CD4-positive, alpha-beta T cell treated with Interleukin-15 for 1 hour (primary cell): Measurements from ENCODE around the gene RAMACL.

Source experiments
- DNase-seq: peaks from one replicate; pipeline ENCODE4 v3.0.0-alpha.2; 2020

The RAMACL gene

GRCh38 chr6:166617359-166617758 is 30.9 kb upstream of the RAMACL start:
- no peak for DNase-seq

- no peak for DNase-seq
Measured at GRCh38 chr6:166616261-166617238, 30.1 kb upstream of the RAMACL start.

DNA sequence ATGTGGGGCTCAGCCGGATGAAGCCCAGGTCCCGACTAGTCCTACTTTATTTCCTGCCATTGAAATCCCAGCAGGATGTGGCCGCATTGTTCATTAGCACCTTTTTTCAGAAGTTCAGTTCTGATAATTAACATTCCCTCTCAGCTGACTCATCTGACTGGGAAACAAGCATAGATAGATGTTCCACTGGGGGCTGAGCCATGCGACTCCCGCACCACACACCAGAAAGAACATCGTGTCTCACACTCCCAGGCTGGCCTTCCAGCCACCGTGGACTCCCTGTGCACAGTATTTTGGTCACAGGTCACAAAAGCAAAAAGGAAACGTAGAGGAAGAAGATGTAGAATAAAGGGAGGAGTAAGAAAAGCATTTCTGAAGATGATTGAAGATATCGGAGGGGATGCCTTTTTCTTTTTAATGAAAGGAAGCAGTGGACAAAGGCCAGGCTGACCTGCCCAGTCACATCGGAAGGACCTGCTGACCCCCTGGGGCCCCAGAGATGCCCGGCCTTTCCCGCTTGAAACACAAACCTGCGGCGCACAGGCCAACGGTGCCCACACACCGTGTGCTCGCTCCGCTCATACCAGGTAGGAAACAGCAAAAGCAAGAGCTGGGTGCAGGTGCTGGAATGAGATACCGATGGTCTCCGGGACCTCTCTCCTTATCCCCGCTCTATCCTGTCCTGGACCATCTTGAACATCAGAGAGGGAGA is 28.7 kb upstream of the RAMACL start:
- no peak for DNase-seq

GRCh38 chr6:166614589-166614988 is 28.1 kb upstream of the RAMACL start:
- DNase-seq = no peak

- DNase-seq = no peak
Measured at GRCh38 chr6:166614171-166614583, 27.7 kb upstream of the RAMACL start.

DNA sequence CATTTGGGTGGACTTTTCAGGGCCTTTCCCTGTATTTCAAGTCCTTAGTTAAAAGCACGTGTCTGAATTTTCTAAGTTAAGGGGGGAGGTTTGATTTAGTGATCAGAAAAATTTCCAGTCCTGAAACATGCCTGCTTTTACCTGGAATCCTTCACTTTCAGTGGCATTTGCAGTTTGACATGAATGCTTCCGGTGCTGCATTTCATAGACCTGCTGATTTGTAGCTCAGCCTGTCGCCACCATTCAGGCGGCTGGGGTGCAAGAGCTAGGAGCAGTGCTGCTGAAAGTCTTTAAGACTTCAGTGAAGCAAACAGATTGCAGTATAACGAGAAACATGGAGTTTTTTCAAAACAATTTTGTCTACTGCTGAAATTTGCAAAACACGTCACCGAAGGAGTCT is 26.5 kb upstream of the RAMACL start:
- DNase-seq = no peak

DNA sequence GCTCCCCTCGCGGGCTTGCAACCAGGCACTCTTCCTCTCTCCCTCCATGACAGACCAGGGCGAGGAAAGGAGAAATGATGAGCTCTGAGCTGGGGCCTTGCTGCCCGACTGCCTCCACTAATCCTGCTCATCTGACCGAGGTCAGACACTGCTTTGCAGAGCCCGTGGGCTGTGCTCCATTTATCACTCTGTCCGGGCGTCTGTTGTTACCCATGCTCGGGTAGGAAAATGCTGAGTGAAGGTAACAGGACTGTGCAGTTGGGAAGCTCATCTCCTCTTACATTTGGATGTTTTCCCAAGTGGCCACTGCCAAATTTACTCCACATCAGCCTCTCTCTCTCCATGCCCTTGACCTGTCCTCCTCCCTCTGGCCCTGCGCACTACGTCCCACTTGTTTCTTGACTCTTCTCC is 26.0 kb upstream of the RAMACL start:
- no peak for DNase-seq

- DNase-seq = no peak
Measured at GRCh38 chr6:166611631-166612030, 25.2 kb upstream of the RAMACL start.

GRCh38 chr6:166610069-166610468 is 23.6 kb upstream of the RAMACL start:
- no peak for DNase-seq

GRCh38 chr6:166608774-166609173 is 22.3 kb upstream of the RAMACL start:
- no peak for DNase-seq

DNA sequence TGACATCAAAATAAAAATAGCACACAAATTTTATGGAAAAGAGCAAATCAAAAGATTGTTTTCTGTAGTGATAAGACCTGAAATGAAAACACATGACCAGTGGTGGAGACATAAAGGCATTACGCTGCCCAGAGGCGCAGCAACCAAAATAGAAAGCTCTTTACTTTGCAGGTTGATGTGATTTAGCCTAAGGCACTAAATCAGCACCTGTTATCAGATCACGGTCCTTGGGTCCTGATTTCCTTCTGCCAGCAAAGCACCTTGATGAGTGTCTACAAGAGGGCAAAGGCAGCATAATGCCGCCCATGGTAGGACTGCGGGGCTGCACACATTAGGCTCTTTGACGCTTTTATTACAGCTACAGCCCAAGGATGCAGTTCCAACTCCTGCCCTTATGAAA is 19.3 kb upstream of the RAMACL start:
- no peak for DNase-seq

DNA sequence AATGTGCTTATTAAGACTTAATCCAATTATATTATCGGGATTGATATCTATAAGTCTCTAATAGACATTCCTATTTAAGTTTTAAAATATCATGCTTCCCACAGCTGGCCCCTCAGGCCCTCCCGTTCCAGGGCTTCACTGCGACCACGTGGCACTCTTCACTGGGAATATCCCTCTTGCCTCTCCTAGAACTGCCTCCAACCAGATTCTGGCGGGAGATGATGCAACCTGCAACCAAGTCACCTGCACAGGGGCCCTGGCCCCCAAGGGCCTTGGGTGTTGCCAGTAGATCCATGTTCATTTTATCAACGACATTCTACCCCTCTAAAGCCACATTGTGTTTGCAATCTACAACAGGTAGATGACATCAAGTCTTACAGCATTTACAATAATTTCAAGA is 18.4 kb upstream of the RAMACL start:
- no peak for DNase-seq

GRCh38 chr6:166604328-166604727 is 17.9 kb upstream of the RAMACL start:
- no peak for DNase-seq

GRCh38 chr6:166603043-166603690 is 16.7 kb upstream of the RAMACL start:
- no peak for DNase-seq

DNA sequence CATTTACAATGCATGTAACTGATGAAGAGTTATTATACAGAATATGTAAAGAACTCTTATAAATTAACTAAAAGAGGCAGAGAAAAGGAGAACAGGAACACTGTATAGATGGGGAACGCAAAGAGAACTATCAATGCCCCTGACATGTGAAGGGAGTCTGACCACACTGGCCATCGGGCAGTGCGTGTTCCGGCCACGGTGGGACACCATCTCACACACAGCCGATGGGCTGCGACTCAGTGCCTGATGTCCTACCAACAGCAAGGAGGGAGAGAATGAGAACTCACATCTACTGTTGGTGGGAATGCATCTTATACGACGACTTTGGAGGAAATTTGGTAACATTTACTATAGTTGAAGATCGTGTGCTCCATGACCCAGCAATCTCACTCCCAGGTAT is 15.5 kb upstream of the RAMACL start:
- no peak for DNase-seq

DNA sequence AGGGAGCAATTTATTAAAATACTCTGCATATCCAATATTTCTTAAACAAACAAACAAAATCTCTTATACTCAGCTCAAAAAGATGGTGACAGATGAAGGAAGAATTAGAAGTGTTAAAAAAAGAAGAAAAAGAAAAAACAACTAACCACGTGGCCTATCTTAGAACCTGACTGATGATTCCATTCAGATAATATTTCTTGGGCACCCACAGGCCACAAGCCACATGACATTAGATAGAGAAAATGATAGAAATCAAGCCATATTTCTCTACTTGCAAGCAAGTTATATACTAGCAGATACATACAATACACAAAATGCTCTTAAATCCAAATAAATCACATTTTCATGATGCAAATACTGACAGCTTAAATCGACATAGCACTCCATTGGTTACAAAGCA is 14.5 kb upstream of the RAMACL start:
- no peak for DNase-seq

DNA sequence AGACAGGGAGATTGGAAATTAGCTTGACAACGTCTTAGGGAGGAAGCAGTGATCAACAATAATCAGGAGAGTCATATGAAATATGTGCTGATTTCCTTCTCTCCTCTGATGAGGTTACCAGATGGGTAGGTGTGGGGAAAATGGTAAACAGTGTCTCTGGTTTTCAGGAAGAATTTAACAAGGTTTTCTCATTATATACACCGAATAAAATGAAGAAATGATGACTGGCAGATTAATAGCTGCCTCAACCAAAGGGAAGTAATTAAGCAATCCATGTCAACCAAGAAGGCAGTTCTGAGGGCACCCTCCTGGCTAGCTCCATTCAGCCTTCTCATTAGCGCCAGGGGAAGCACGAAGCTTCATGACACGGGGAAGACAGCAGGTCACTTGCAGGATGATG is 12.7 kb upstream of the RAMACL start:
- DNase-seq = no peak

DNA sequence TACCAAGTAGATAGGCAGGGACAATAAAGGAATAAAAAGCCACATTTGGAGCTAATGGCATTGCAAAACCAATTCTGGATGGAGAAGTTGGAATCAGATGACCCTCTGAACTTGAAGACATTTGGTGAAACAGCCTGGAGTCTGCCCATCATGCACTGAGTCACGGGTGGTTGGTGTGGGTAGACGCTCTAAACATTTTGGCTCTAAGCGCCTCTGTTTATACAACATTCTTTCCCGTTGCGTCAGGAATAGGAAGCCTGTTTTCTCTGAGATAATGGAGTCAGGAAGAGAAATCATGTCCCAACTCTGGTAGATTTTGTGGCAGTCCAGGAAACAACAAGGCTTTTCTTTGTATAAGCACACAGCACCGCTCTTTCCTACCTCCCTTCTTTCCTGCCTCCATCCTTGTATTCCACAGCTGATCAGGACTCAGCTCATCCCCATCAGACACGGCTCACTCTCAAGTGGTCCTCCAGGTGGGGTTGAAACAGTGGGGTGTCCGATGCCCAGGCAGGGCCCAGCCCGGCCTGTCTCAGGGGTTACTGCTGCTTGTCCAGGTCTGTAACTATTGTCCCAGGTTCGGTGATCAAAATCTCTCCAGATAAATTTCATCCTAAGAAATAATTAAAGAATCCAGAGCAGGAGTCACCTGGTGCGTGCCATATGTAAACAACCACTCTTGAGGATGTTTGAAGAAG is 12.1 kb upstream of the RAMACL start:
- DNase-seq = no peak

- no peak for DNase-seq
Measured at GRCh38 chr6:166597711-166598440, 11.4 kb upstream of the RAMACL start.

DNA sequence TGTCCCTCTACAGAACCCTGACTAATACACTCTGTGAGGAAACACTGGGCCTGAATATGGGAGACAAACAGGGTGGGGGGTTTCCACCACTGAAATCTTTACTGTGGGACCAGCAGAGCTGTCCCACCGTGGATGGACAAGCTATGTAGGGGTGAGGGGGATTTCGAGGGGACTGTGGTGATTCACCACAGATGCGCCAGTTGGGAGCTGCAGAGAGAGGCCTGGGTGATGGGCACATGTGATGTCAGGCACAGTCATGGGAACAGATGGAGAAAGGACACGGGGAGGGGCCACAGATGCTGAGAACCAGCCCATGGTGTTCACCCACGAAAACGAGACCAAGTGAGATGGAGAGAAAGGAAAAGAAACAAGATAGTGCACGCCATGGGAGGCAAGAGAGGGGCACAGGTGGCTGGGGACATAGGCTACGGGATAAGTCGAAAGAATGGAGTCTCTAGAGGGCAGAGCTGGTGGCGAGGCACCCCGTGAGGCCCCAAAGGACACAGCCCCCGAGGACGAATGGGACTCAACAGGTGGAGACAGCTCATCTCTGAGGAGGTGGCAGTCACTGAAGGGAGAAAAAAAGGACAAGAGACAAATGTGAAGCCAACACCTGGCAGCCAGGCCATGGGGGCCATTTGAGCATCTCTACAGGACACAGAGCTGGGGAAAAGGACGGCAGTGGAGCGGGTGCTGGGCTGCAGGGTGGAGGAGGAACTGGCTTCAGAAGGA is 10.5 kb upstream of the RAMACL start:
- no peak for DNase-seq

DNA sequence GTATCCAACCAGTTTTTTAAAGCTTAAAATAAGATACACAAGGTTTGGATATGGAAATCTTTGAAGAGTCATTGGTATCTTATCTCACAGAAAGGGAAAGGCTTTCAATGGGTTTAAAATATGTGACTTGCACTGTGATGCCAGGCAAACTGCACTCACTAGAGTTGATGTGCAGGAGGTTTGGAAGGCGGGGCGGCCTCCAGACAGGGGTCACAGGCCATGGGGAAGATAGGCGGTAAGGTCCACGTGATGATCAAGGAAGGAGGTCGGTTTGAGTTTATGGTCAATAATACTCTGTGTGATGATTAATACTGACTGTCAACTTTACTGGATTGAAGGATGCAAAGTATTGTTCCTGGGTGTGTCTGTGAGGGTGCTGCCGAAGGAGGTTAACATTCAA is 9.5 kb upstream of the RAMACL start:
- DNase-seq = no peak
